B cell (primary cell): ENCODE measurements around the gene ZMYM4.
"Not testable (repeated sequence)": the region's sequence is repeated elsewhere in the genome, so short reads cannot be mapped to it uniquely, and the experiment has no call there.

ENCODE experiments used
- CTCF ChIP-seq: fragments of 200-600 bp; IDR thresholded peaks from one replicate; pipeline ENCODE4 v1.8.0; 2022; ENCODE audit warnings: antibody characterized with exemption, mild to moderate bottlenecking
- EZH2 ChIP-seq: IDR thresholded peaks from 2 replicates; pipeline ENCODE4 v1.6.1; 2012; ENCODE audit warnings: borderline replicate concordance, low read depth, mild to moderate bottlenecking, moderate library complexity, low read length; ENCODE audit not compliant: insufficient read depth, poor library complexity, severe bottlenecking

- not testable (repeated sequence) for TF ChIP-seq EZH2, CTCF
These were observed 111.6 kb downstream of the ZMYM4 start for GRCh38 chr1:35380111-35380510.
